D721Med (cell line): ENCODE results near the gene MRPS15.
"Not testable (repeated sequence)": the region's sequence is repeated elsewhere in the genome, so short reads cannot be mapped to it uniquely, and the experiment has no call there.

ENCODE experiments used
- DNase-seq: peaks from one replicate; pipeline ENCODE4 v3.0.0; 2011; ENCODE audit warnings: low spot score; ENCODE audit not compliant: insufficient read length
- FAIRE-seq: peaks from 2 replicates; lab custom pipeline; 2011; peaks lifted over from hg19 to GRCh38; lab: Jason Lieb, UNC
- TF ChIP-seq, protein P1 (sequence below): IDR thresholded peaks from 2 replicates; pipeline ENCODE4 v1.5.1; 2012; ENCODE audit warnings: mild to moderate bottlenecking, control low read depth; ENCODE audit not compliant: insufficient read depth; ENCODE audit errors: missing control alignments

MRPS15 gene

DNA sequence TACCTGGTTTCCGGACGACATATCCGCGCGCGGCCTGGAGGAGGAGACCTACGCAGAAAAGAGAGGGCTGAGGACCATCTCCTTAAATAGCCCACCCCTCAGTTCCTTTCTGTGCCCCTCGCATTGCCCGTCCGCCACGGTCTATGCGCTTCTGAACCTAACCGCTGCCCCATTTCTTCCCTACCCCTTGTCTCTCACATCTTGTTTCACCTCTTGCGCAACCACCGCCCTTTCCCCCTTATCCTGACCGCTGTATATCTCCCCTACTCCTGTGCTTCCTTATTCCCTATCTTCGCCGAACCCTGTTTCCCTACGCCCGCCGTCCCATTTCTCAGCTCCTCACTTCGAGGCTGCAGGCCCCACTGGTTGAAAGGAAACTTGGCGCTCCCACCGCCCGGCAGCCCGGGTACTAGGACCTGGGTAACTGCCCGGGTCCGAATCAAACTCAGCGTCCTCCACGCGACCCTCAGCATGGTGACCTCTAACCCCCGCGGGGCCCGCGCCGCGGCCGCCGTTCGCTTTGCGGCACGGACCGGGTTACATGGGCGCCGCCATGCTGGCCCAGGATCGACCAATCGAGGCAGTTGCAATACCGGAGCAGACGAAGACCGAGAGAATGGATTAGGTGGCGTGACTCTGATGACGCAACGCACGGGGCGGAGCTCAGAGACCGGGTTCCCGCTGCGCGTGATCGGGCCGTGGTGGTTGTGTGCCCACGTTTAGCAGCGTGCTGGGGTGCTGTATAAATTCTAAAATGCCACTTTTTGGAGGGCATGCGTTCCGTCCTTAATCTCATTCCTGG, at the start of gene MRPS15:
TSS of gene MRPS15 (minus strand) at position 582 of the 802 bp plus-strand sequence. CDS start at position 473, 109 bp downstream.
- FAIRE-seq (no peak), DNase-seq (peak; percentile 89)
- TF ChIP-seq, protein P1, sequence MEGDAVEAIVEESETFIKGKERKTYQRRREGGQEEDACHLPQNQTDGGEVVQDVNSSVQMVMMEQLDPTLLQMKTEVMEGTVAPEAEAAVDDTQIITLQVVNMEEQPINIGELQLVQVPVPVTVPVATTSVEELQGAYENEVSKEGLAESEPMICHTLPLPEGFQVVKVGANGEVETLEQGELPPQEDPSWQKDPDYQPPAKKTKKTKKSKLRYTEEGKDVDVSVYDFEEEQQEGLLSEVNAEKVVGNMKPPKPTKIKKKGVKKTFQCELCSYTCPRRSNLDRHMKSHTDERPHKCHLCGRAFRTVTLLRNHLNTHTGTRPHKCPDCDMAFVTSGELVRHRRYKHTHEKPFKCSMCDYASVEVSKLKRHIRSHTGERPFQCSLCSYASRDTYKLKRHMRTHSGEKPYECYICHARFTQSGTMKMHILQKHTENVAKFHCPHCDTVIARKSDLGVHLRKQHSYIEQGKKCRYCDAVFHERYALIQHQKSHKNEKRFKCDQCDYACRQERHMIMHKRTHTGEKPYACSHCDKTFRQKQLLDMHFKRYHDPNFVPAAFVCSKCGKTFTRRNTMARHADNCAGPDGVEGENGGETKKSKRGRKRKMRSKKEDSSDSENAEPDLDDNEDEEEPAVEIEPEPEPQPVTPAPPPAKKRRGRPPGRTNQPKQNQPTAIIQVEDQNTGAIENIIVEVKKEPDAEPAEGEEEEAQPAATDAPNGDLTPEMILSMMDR, result no peak

DNA sequence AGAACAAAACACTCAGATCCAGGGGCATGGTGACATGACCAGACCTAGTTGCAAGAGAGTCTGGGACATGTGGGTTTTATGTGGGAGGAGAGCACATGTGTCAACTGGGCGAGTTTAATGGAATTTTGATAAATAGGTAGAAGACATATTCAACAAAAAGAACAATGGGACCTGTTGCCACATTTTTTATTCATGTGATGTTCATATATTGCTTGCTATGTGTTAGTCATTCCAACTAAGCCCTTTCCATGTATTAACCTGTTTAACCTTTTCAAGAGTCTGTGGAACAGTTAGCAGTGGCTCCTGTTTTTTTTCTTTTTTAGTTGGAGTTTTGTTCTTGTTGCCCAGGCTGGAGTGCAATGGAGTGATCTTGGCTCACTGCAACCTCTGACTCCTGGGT, 48.7 kb upstream of the MRPS15 start:
- DNase-seq, result no peak
- FAIRE-seq, result no peak
- TF ChIP-seq, protein P1, result no peak

DNA sequence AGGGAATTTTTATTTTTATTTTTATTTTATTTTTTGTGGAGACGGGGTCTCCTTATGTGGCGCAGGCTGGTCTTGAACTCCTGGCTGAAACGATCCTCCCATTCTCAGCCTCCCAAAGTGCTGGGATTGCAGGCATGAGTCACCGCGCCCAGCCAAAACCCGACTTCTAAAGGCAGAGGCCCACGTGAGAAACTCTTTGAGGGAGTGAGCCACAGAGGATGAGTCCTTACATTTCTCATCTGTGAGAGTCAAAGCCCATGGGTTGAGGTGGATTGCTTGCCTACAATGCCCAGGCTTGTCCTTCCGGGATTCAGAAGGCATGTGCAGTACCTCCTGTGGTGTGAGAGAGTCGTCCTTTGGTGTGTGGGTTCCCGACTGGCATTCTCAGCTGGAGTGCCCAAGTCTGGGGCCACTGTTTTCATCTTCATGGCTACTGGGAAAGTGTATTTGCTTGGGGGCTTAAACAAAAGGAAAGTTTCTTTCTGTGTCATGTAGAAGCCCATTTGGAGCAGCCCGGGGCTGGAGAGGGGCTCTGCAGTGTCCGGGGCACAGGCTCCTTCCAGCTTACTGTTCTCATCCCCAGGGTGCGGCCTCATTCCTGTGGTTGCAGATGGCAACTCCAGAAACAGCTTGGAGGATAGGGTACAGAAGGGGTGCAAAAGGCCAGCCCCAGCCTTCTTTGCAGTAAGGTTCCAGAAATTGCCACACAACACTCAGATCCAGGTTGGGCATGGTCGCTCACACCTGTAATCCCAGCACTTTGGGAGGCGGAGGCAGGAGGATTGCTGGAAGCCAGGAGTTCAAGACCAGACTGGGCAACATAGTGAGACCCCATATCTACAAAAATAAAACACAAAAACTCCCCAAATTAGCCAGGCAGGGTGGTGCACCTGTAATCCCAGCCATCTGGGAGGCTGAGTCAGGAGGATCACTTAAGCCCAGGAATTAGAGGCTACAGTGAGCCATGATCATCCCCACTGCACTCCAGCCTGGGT, 47.9 kb upstream of the MRPS15 start:
- no peak for DNase-seq
- TF ChIP-seq, protein P1, result no peak
- FAIRE-seq, result no peak

DNA sequence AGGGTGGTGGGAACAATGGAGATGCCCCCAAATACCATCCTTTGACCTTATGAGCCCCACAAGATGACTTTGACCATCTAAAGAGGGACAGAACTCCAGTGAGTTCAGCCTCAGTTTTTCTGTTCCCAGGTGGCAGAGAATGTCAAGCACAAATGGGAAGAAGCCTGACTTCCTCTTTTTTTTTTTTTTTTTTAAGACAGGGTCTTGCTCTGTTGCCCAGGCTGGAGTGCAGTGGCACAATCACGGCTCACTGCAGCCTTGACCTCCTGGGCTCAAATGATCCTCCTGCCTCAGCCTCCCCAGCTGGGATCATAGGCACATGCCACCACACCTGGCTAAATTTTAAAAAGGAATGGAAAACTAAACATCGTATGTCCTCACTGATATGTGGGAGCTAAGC, 47.0 kb upstream of the MRPS15 start:
- FAIRE-seq, DNase-seq: not testable (repeated sequence)

DNA sequence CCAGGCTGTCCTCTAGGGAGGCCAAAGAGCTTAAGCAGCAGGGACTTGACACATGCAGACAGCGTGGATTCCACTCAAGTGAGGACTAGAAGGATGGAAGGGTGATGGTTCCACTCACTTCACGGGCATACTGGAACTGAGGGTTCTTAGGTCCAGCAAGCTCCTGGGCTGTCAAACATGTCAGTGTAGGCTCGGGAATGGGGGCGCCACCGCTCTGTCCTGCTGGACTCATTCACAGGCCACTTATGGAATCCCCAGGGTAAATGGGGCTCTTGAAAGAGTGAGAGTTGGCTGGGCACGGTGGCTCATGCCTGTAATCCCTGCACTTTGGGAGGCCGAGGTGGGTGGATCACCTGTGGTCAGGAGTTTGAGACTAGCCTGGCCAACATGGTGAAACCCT, 46.2 kb upstream of the MRPS15 start:
- TF ChIP-seq, protein P1, result no peak

DNA sequence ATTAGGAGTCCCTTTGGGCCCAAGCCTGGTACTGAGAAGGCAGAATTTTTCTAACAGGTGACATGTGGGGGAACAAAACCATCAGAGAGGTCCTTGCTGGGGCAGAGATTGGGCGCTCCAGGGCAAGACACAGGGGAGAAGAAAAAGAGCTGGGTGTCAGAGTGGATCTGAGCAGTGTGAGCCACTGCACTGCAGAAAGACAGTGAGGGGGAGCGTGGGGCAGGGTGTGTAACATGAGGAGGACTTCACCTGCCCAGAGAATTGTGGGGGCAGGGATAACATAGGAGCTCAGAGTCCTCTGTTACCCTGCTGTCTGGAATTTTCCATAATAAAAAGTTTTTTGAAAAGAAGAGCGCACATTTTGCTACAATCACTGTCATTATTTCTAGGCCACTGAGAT, 44.1 kb upstream of the MRPS15 start:
- DNase-seq, result no peak
- TF ChIP-seq, protein P1, result no peak
- FAIRE-seq, result no peak

More for the DNA sequence above, 46.2 kb upstream of the MRPS15 start:
- DNase-seq (no peak), FAIRE-seq (no peak)

DNA sequence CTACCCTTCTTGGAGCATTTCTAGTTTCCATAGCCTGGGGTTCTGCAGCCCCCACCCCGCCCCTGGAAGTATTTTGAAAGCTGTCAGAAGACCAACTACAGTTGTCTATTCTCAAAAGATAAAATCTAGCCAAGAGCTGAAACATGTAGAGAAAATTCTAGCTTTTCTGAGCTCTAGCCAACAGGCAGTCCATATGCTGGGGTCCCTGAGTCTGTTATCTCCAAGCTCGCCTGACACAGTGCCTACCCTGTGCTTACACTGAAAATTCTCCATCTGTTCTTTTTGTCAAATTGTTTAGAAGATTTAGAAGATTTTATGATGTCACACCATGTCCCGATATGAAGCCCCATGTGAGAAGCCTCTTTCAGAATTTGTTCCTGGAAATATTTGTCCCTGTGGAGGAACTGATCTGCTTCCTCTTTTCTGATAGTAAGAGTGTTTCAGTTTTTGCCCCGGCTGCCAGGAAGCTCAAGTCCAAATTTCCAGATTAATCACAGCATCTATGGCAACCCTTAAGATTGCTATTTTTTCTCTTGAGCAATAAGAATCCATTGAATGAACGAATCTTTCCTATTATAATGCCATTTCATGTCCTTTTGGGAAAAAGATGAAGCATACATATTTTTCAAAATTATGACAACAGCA, 42.2 kb upstream of the MRPS15 start:
- DNase-seq (no peak), FAIRE-seq (no peak)
- TF ChIP-seq, protein P1, result no peak
